Aorta (tissue), 5 donors: ENCODE results near the gene MELK. TPM values are rescaled to one million over a fixed set of nuclear protein-coding genes. Genes with fewer than 3 reads are reported as not detected.

ENCODE experiments used
- ATAC-seq: fragments of 200-7000 bp; cut with Tn5 transposase; one replicate; pipeline ENCODE4 v1.9.1; 2022; ENCODE audit warnings: moderate library complexity; ENCODE audit not compliant: low FRiP score
- DNase-seq, 2 donors: peaks; one replicate each; pipeline ENCODE4 v3.0.0-alpha.2; 2020
- H3K27ac ChIP-seq, 2 donors: one replicate each; pipeline ENCODE4 v1.5.1; 2013; ENCODE audit warnings: low read length in 2 of 2, mild to moderate bottlenecking in 2 of 2, moderate library complexity in 2 of 2, control low read depth in 1 of 2, inconsistent platforms in 1 of 2, low read depth in 1 of 2
- H3K27me3 ChIP-seq, 2 donors: one replicate each; pipeline ENCODE4 v1.6.1; 2013; ENCODE audit warnings: control low read depth in 1 of 2, low read length in 1 of 2, mild to moderate bottlenecking in 1 of 2, moderate library complexity in 1 of 2; ENCODE audit not compliant: insufficient read depth in 2 of 2, control insufficient read depth in 1 of 2
- H3K36me3 ChIP-seq, 2 donors: one replicate each; pipeline ENCODE4 v1.6.1; 2013; ENCODE audit warnings: control low read depth in 1 of 2, low read length in 1 of 2, mild to moderate bottlenecking in 1 of 2; ENCODE audit not compliant: insufficient read depth in 2 of 2, control insufficient read depth in 1 of 2
- H3K4me1 ChIP-seq, 2 donors: one replicate each; pipeline ENCODE4 v1.6.1; 2013; ENCODE audit warnings: low read length in 2 of 2, control low read depth in 1 of 2, mild to moderate bottlenecking in 1 of 2, moderate library complexity in 1 of 2; ENCODE audit not compliant: insufficient read depth in 2 of 2, control insufficient read depth in 1 of 2
- H3K4me3 ChIP-seq, 2 donors: one replicate each; pipeline ENCODE4 v1.5.1; 2013; ENCODE audit warnings: low read length in 2 of 2, control low read depth in 1 of 2, mild to moderate bottlenecking in 1 of 2
- H3K9me3 ChIP-seq: one replicate; pipeline ENCODE4 v1.6.1; 2013; ENCODE audit warnings: mild to moderate bottlenecking, low read length; ENCODE audit not compliant: control insufficient read depth
- WGBS, 2 donors: extraction: QIAGEN DNeasy Blood & Tissue Kit; methylation state at CpG; one replicate each; pipeline ENCODE4 v1.1.7; 2013; 5-methylcytosine and 5-hydroxymethylcytosine counted together
- intact Hi-C, 2 donors: fragments of 100-400 bp; cut with DNase I; formaldehyde crosslinking; loops; one replicate each; pipeline versions ENCODE4 v1.14.2 to v1.15.0; 2022
- polyA plus RNA-seq, 2 donors: library from polyadenylated mRNA; stranded (reverse); fragments of 200-250 nt; gene quantifications; one replicate each; pipeline ENCODE4 v1.2.3, GENCODE V29; 2013
- total RNA-seq, 2 donors: library from RNA; stranded (reverse); fragmentation: NEBNext Ultra II Directional; extraction: Animal tissue kit (Norgen Biotek cat#: 25700); gene quantifications; one replicate each; pipeline ENCODE4 v1.2.1, GENCODE V29; 2021
- donor health status: healthy with polysubstance abuse.
- donor health status: Bipolar disorder and iron deficiency.
- donor health status: DM: no; HTN: no; CAD: no.
- donor health status: DM: no; HTN: no; CAD: no.
- donor health status: DM: yes; HTN: yes; CAD: no.

MELK gene
- total and polyA plus RNA-seq, 4 donors = 0.39 to 1.4 (median 1.1) TPM; not detected in 1

DNA sequence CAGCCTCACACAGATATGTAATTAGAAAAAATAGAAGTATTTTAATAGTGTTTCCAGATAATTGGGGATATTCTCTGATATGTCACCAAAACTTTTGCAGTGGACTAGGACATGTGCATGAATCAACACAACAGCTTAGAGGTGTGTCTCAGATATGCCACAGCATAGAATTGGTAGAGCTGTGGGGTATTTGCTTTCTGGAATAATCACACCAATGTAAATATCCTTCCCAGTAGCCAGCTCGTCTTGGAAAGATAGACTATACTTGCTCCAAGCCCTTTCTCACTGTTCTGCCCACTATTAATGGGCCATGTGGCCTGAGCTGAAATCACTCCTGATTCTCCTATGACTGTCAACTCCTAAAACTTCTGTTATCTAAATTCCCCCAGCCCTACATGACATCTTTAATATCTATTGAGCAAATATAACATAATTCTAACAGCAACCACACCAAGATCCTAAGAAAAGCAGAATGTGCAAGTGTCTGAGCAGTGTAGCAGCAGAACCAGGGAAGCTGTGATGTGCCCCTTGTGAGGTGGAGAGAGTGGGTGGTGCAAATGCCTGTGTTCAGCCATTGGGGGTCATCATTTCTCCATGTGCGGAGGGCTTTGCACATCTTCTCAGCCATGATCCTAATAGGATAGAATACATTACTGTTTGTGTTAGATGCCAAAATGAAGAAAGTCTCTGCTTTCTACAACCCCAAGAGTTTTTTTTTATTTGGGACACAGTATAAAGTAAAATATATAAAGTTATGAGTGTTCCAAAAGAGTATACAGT, 65.0 kb downstream of the MELK start:
- no peaks in the 10 kb centered on the region for H3K27me3 ChIP-seq
- intact Hi-C loops = no loop called here
- 81 to 89% methylated on average over 2 of the region's 2 CpGs for WGBS, 2 donors
- no peak overlapping the region for H3K4me3 ChIP-seq
- DNase-seq (no peak), ATAC-seq (no peak)
- no peaks in the 10 kb centered on the region for H3K4me1 ChIP-seq
- no peak overlapping the region for H3K27ac ChIP-seq
- no peaks in the 10 kb centered on the region for H3K36me3 ChIP-seq
- H3K9me3 ChIP-seq = no peaks in the 10 kb centered on the region

DNA sequence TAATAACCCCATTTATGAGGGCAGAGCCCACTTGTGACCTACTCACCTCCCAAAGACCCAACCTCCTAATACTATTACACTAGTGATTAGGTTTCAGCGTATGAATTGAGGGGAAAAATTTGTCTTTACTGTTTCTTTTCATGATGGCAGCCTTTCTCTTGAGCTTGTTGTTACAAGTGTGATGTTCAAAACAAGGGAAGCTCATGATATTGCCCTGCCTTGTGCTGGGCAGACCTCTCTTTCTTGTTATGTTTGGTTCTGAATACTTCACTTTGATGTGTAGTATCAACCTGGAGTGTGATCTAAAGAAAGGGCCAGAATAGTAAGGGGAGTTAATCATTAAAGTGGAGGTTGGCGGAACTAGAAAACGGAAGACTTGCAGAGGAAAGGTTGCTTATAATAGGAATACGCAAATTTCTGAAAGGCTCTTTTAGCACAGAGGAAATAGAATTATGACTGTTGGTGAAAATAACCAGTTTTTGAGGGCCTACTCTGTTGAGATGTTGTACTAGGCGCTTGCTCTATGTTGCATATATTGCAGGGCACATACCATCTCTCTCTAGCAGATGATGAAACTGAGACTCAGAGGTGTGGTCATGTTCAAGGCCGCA, 68.2 kb downstream of the MELK start:
- no peak for DNase-seq
- H3K36me3 ChIP-seq = no peaks in the 10 kb centered on the region
- WGBS, 2 donors = 95 to 100% methylated on average over 6 of the region's 6 CpGs
- H3K9me3 ChIP-seq = no peaks in the 10 kb centered on the region
- no peaks in the 10 kb centered on the region for H3K4me1 ChIP-seq
- H3K27ac ChIP-seq = no peak overlapping the region
- no peak for ATAC-seq
- H3K27me3 ChIP-seq = no peaks in the 10 kb centered on the region
- H3K4me3 ChIP-seq = no peak overlapping the region
- intact Hi-C loops = no loop called here

DNA sequence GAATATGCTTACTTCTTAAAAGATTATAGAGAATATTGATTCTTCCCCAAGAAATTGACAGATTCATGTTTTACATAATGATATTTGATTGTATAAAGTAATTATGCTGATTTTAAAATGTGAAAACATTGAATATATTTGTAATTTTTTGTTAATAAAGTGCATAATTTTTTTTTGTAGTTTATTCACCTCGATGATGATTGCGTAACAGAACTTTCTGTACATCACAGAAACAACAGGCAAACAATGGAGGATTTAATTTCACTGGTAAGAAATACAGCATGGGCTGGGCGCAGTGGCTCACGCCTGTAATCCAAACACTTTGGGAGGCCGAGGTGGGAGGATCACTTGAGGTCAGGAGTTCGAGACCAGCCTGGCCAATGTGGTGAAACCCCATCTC, 70.1 kb downstream of the MELK start:
- no peaks in the 10 kb centered on the region for H3K27me3 ChIP-seq
- no peak overlapping the region for H3K4me3 ChIP-seq
- H3K36me3 ChIP-seq = no peaks in the 10 kb centered on the region
- no peaks in the 10 kb centered on the region for H3K9me3 ChIP-seq
- WGBS, 2 donors = 97 to 99% methylated on average over 6 of the region's 6 CpGs
- ATAC-seq (no peak), DNase-seq (no peak)
- H3K4me1 ChIP-seq = no peaks in the 10 kb centered on the region
- H3K27ac ChIP-seq = no peak overlapping the region
- intact Hi-C loops = no loop called here

DNA sequence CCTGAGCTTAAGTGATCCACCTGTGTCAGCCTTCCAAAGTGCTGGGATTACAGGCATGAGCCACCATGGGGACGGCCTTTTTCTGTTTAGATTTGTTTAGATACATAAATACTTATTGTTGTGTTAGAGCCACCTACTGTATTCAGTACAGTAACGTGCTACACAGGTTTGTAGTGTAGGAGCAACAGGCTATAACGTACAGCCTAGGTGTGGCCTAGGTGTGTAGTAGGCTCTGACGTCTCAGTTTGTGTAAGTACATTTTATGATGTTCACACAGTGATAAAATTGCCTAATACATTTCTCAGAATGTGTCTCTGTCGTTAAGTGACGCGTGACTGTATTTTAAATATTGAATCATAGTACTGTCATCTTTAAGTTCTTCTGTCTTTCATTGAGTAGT, 84.1 kb downstream of the MELK start:
- Histone ChIP-seq H3K4me3 (no peak overlapping the region), H3K4me1 (no peaks in the 10 kb centered on the region), H3K9me3 (no peaks in the 10 kb centered on the region), H3K27me3 (no peaks in the 10 kb centered on the region), H3K36me3 (no peaks in the 10 kb centered on the region), H3K27ac (no peak overlapping the region)
- DNase-seq (no peak), ATAC-seq (no peak)
- intact Hi-C loops = no loop called here
- WGBS, 2 donors = 94 to 97% methylated on average over 7 of the region's 7 CpGs

DNA sequence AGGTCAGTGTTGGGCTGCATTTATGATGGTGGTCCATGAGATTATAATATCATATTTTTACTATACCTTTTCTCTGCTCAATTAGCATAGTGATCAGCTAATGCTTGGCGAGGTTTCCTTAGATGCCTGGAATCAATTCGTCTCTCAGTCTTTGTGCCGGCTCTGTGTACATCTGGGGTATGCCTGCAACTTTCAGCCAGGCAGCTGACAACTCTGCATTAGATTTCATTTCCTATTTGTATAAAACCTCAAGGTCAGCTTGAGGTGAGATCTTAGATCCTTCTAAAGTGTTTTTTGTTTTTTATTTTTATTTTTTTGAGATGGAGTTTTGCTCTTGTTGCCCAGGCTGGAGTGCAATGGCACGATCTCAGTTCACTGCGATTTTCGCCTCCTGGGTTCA, 86.8 kb downstream of the MELK start:
- DNase-seq = no peak
- no peaks in the 10 kb centered on the region for H3K36me3 ChIP-seq
- no peak for ATAC-seq
- intact Hi-C loops = no loop called here
- no peak overlapping the region for H3K27ac ChIP-seq
- WGBS, 2 donors = 89 to 97% methylated on average over 6 of the region's 6 CpGs
- no peaks in the 10 kb centered on the region for H3K27me3 ChIP-seq
- no peaks in the 10 kb centered on the region for H3K4me1 ChIP-seq
- H3K4me3 ChIP-seq = no peak overlapping the region
- H3K9me3 ChIP-seq = no peaks in the 10 kb centered on the region

DNA sequence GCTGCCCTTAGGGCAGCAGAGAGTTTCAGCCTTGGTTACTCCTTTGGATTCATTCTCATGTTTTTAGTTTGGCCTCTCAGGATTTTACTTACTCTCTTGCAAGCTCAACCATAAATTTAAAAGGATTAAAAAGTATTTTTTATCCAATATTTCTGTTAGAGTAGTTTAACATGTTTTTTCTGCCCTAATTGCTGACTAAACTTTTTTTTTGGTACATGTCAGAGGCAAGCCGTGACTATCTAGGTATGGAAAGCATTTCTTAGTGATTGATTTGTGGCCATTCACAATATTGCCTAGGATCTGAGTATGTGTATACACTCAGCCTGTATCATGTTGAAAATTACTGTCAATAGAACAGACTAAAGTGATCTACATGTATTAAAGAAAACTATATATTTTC, 92.1 kb downstream of the MELK start:
- Histone ChIP-seq H3K36me3 (no peaks in the 10 kb centered on the region), H3K4me1 (no peaks in the 10 kb centered on the region), H3K4me3 (no peak overlapping the region), H3K9me3 (no peaks in the 10 kb centered on the region), H3K27me3 (no peaks in the 10 kb centered on the region), H3K27ac (no peak overlapping the region)
- intact Hi-C loops = no loop called here
- no peak for DNase-seq
- WGBS, 2 donors = 73 to 74% methylated on average over 1 of the region's 1 CpG
- no peak for ATAC-seq

DNA sequence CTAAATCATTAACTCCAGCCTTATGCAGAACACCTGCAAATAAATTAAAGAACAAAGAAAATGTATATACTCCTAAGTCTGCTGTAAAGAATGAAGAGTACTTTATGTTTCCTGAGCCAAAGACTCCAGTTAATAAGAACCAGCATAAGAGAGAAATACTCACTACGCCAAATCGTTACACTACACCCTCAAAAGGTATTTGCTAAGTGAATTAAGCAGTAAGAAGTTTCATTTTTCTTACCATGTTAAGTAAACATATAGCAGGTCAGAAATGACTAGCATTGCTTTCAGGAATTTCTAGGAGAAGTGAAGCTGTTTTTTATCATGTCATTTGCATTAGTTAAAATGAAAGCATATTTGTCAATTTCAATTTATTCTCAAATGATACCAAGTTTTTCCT, 92.7 kb downstream of the MELK start:
- 84 to 93% methylated on average over 2 of the region's 2 CpGs for WGBS, 2 donors
- Histone ChIP-seq H3K4me3 (no peak overlapping the region), H3K9me3 (no peaks in the 10 kb centered on the region), H3K36me3 (no peaks in the 10 kb centered on the region), H3K27ac (no peak overlapping the region), H3K4me1 (no peaks in the 10 kb centered on the region), H3K27me3 (no peaks in the 10 kb centered on the region)
- intact Hi-C loops = no loop called here
- ATAC-seq = no peak
- no peak for DNase-seq

DNA sequence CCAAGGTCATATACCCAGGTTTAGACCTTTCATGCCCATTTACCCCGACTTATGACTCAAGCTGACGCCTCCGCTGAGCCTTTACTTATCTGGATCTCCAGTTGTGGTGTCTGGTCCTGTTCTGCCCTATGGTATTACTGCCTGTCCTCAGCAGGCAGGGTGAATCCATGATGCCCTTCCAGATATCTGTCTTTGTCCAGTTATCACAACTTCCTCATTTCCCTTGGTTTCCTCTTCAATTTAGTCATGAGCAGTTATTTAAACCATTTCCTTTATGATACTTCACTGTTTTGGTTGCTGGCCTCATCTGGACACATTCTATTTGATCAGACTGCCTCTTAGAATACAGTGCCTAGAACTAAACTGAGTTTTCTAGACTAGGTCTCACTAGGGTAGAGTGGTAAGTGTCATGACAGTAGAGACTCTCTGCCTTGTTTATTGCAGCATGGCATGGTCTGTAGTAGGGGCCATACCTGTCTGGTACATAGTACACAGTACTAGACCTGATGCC, 93.3 kb downstream of the MELK start:
- H3K36me3 ChIP-seq = no peaks in the 10 kb centered on the region
- no peaks in the 10 kb centered on the region for H3K27me3 ChIP-seq
- no peak overlapping the region for H3K27ac ChIP-seq
- H3K4me1 ChIP-seq = no peaks in the 10 kb centered on the region
- WGBS, 2 donors = 94 to 99% methylated on average over 3 of the region's 3 CpGs
- ATAC-seq (no peak), DNase-seq (no peak)
- intact Hi-C loops = no loop called here
- no peak overlapping the region for H3K4me3 ChIP-seq
- H3K9me3 ChIP-seq = no peaks in the 10 kb centered on the region

DNA sequence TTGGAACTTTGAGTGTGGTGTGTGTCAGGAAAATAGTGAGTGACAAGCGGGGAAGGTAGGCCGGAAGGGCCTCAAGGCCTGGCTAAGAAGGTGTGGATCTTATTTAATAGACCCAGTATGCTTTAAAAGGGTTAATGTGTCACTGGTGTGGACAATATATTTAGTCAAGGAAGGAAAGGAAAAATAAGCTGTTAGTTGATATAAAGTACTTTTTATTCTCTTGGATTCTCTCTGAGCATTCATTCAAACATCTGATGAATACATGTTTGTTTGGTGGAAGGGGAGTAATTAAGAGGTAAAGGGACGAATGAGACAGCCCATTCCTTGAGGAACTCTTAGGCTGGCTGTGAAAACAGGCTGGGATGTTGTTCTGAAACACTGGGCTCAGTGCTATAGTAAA, 98.9 kb downstream of the MELK start:
- no peaks in the 10 kb centered on the region for H3K9me3 ChIP-seq
- no peaks in the 10 kb centered on the region for H3K36me3 ChIP-seq
- no peak overlapping the region for H3K27ac ChIP-seq
- no peak overlapping the region for H3K4me3 ChIP-seq
- DNase-seq = no peak
- H3K4me1 ChIP-seq = no peaks in the 10 kb centered on the region
- intact Hi-C loops = no loop called here
- no peak for ATAC-seq
- 92% methylated on average over 3 of the region's 3 CpGs for WGBS, 2 donors
- no peaks in the 10 kb centered on the region for H3K27me3 ChIP-seq
